ENCODE data around the gene ELK3. TPM values are rescaled to one million over a fixed set of nuclear protein-coding genes. Genes with fewer than 3 reads are reported as not detected.

Gene ELK3
- total RNA-seq, 1 experiment from 2014 or later: 9.4 TPM

GRCh38 chr12:96186607-96187301 is 7.4 kb upstream of the ELK3 start:
- no peaks in the 10 kb centered on the region for H3K36me3 Mint-ChIP-seq (ENCODE audit: insufficient read depth in 1 of 3, low read depth in 3 of 3)
- H3K14ac ChIP-seq (ENCODE audit: insufficient read depth, low read length): no peak overlapping the region

More at GRCh38 chr12:96186607-96187301, 7.4 kb upstream of the ELK3 start:
- Histone ChIP-seq H3K9me3 (ENCODE audit: control insufficient read depth, low read depth, low read length) (no peaks in the 10 kb centered on the region), H3K79me2 (ENCODE audit: insufficient read depth, low read length) (no peaks in the 10 kb centered on the region), H3K9ac (ENCODE audit: extremely low read depth, insufficient read length, low read length) (no peak overlapping the region), H3K23me2 (ENCODE audit: insufficient read length, low read depth, low read length, poor library complexity, severe bottlenecking) (no peaks in the 10 kb centered on the region), H3T11ph (ENCODE audit: low read length) (no peak overlapping the region), H3K27ac (ENCODE audit: insufficient read length, low read depth, low read length) (no peak overlapping the region), H2BK20ac (ENCODE audit: low read depth, low read length, poor library complexity, severe bottlenecking) (no peak overlapping the region), H3K27me3 (ENCODE audit: insufficient read depth, low read length) (no peaks in the 10 kb centered on the region), H3K4me2 (ENCODE audit: insufficient read depth, insufficient read length, low read length) (no peak overlapping the region), H3K4me1 (ENCODE audit: insufficient read depth, low read length) (no peaks in the 10 kb centered on the region), H3K4ac (ENCODE audit: low read depth, low read length) (no peak overlapping the region), H3K79me1 (ENCODE audit: insufficient read depth, low read depth, low read length, poor library complexity, severe bottlenecking) (no peaks in the 10 kb centered on the region), H3K18ac (ENCODE audit: insufficient read length, low read depth, low read length) (no peak overlapping the region), H3K23ac (ENCODE audit: insufficient read length, low read depth, low read length) (no peak overlapping the region), H4K91ac (ENCODE audit: insufficient read length, low read depth, low read length) (no peak overlapping the region), H2AFZ (ENCODE audit: low read length) (no peak overlapping the region), H4K20me1 (ENCODE audit: control insufficient read depth, insufficient read depth, insufficient read length) (no peaks in the 10 kb centered on the region), H2BK5ac (ENCODE audit: insufficient read length, low read length) (no peak overlapping the region), H2BK15ac (ENCODE audit: low read depth, low read length) (no peak overlapping the region), H4K5ac (ENCODE audit: insufficient read length, low read depth, low read length) (no peak overlapping the region), H2BK120ac (ENCODE audit: low read depth, low read length, poor library complexity, severe bottlenecking) (no peak overlapping the region), H2AK5ac (ENCODE audit: insufficient read length, low read length) (no peak overlapping the region), H2BK12ac (ENCODE audit: insufficient read length, low read depth, low read length) (no peak overlapping the region), H3K56ac (ENCODE audit: insufficient read length, low read depth, low read length) (no peak overlapping the region), H4K8ac (replicated peaks; ENCODE audit: insufficient read length, low read depth, low read length) (no peak overlapping the region)
- H3K27ac Mint-ChIP-seq: no peak overlapping the region
- no CpG with 5 or more reads among the region's 10 CpGs for WGBS (ENCODE audit: extremely low coverage, insufficient read length, low lambda C conversion rate)
- no peak overlapping the region for H3K4me3 Mint-ChIP-seq
- TF ChIP-seq, protein P1, sequence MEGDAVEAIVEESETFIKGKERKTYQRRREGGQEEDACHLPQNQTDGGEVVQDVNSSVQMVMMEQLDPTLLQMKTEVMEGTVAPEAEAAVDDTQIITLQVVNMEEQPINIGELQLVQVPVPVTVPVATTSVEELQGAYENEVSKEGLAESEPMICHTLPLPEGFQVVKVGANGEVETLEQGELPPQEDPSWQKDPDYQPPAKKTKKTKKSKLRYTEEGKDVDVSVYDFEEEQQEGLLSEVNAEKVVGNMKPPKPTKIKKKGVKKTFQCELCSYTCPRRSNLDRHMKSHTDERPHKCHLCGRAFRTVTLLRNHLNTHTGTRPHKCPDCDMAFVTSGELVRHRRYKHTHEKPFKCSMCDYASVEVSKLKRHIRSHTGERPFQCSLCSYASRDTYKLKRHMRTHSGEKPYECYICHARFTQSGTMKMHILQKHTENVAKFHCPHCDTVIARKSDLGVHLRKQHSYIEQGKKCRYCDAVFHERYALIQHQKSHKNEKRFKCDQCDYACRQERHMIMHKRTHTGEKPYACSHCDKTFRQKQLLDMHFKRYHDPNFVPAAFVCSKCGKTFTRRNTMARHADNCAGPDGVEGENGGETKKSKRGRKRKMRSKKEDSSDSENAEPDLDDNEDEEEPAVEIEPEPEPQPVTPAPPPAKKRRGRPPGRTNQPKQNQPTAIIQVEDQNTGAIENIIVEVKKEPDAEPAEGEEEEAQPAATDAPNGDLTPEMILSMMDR (conservative IDR thresholded peaks at IDR 0.05): no peak
- peaks cover 1% of the 10 kb centered on the region; the same call in 1 of the 2 replicates for H3K27me3 Mint-ChIP-seq (ENCODE audit: low read depth)
- no peaks in the 10 kb centered on the region for H3K9me3 Mint-ChIP-seq
- peaks cover 4 to 6% of the 10 kb centered on the region in 2 experiments; a peak in 2 of 4 replicates for H3K4me1 Mint-ChIP-seq
- DNase-seq: no peak

Measured in H9 (cell line).